ENCODE measurements around the gene DDX1.

Gene DDX1

GRCh38 chr2:15665067-15665942 is 73.6 kb downstream of the DDX1 start:
- DNase-seq: no peak

DNA sequence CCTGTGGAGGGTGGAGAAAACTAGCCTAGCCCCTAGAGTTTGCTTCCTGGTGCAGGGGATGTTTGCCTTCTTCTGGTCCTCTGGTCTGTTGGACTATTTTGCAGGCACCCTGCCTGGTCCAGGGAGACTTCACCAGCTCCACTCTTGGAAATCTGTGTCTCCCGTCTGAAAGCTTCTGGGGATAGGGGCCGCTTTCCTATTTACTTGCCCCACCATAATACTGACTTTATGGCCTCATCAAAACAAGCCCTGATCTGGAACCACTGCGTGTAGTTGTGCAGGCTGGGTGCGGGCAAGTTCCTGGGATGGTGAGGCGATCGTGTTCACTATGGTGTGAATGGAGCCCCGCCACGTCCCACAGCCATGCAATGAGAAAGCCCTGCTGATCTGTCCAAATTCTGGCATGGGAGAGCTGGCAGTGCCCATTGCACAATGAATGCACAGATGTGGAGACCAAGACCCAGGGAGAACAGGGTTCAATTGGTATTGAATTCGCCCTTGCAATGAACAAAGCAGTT is 74.3 kb downstream of the DDX1 start:
- DNase-seq: no peak

GRCh38 chr2:15666861-15667808 is 75.5 kb downstream of the DDX1 start:
- DNase-seq: no peak

DNA sequence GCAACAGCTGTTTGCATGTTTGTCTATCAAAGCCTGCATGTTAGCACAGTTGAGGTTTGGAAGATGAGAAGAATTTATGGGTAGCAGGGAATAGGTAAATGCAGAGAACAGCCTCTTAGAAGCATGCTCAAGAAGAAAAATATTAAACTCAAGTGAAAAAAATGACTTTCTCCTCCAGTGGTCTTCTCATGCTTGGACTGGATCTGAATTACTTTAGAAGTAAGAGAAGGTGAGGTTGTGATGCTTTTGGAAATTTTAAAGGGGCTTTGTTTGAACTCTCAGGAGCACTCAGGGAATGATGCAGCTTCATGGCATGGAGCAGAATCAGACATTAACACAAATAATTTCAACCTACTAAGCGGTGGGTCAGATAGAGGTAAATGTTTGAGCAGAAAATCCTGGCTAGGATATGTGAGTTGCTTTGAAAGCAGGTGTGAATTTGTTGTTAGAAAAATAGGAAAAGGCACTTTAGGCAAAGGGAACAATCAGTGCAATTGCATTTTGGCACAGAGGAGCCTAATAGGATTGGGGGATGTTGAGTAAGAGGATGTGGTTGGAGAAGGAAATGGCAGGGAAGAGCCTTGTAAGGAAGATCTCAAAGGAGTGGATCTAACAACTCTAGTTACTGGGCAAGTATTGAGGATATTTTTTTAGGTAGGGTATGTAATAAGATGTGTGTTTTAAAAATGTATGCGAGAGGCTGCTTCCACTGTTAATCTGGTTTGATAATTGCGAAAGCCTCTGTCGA is 76.3 kb downstream of the DDX1 start:
- no peak for DNase-seq

DNA sequence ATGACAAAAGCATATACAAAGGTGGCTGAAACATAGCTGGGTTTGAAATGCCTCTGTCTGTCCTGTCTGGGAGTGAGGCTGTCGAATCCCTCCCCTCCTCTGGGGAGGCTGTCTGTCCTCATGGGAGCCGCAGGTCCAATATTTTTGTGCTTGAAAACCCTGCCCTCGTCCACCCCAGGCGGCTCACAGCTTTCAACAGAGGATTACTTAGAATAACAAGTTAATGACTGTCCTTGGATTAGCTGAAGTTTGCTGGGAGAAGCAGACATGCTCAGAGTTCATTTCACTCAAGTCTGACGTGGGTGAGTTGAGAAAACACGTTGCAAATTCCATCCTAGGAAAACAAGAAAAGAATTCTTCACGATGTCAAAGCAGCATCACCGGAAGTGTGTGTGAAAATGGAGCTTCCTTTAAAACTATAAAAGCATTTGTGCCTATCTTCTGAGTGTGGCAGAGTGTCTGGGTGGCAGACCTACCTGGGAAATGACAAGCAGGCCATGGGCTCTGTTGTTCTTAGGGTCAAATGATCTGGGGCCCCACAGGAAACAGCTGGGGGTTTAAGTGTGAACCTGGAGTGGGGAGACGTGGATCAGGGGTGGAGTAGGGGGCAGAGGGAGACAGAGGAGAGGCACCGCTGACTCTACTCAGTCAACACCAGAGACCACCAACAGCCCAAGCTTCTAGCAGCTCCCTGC is 77.1 kb downstream of the DDX1 start:
- no peak for DNase-seq

DNA sequence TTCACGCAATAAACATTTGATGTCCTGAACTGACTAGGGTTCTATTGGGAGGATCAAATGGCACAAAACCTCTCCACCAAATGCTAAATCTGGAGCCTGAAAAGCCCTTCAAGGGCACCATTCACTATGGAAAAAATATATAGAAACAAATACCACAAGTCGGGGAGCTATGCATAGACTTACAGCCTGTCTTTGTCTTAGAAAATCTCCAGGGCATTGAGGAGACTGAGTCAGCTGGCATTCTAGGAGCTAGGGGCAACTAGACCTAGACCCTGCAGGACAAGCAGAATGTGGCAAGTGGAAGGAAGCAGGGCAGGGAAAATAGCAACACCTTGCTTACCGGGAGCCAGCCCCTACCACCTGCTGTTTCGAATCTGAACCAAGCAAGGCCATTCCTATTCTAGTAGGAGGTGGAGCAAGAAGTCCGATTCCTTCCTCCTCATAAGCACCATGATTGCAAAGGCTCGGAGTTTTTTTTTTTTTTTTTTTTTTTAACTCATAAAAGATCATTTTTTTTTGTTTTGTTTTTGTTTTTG is 77.8 kb downstream of the DDX1 start:
- no peak for DNase-seq

DNA sequence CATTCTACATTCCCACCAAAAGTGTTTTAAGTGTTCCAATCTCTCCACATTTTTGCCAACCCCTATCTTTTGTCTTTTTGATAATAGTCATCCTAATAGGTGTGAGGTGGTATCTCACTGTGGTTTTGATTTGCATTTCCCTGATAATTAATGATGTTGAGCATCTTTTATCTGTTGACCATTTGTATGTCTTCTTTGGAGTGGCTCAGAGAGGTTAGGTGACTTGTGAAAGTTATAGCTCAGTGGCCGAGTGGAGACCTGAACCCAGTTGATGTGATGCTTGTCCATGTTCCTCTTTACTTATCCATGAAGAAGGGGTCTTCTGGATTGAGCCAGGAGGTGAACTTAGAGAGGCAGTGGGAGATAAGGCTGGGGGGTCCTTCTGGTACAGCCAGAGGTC is 78.8 kb downstream of the DDX1 start:
- no peak for DNase-seq

GRCh38 chr2:15670981-15671380 is 79.3 kb downstream of the DDX1 start:
- no peak for DNase-seq

- no peak for DNase-seq
Measured at GRCh38 chr2:15671409-15671808, 79.7 kb downstream of the DDX1 start.

- DNase-seq: no peak
Measured at GRCh38 chr2:15671842-15672815, 80.5 kb downstream of the DDX1 start.

DNA sequence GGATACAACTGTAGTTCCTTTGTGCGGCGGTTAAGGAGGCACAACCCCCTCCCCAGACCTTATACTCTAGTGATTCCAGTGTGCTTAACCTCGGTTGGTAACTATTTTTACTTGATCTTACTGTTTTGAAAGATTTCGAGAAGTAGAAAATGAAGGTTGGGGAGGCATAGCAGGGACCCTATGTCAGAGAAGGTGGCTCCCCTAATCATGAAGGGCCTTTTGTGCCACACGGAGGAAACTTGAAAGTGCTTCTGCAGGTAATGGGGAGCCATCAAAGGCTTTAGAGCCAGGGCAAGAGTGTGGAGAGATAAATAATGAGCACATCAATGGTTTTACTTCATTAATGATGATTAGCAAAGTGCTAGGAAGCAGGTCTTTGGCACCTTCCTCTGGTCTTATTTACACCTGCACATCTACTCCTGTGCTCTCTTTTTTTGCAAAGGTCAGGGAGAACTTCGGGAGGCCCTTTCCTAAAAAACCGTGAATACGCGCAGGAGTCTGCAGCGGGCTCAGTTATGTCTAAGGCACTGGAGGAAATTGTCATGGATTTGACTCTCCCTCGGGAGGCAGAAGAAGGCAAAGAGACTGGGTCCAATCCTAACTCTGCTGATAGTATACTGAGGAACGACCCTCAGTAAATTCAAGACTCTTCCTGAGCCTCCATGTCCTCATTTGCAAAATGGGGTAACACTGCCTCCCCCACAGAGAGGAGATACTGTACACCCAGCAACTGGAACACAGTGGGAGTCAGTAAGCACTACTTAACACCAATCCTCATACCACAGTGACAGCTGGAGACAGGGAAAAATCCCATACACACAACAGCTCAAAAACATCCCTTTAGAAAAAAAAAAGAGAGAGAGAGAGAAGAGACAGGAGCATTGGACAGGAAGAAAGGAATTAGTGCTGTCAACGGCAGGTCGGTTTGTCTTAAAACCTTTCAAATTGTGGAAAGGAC is 81.6 kb downstream of the DDX1 start:
- no peak for DNase-seq

DNA sequence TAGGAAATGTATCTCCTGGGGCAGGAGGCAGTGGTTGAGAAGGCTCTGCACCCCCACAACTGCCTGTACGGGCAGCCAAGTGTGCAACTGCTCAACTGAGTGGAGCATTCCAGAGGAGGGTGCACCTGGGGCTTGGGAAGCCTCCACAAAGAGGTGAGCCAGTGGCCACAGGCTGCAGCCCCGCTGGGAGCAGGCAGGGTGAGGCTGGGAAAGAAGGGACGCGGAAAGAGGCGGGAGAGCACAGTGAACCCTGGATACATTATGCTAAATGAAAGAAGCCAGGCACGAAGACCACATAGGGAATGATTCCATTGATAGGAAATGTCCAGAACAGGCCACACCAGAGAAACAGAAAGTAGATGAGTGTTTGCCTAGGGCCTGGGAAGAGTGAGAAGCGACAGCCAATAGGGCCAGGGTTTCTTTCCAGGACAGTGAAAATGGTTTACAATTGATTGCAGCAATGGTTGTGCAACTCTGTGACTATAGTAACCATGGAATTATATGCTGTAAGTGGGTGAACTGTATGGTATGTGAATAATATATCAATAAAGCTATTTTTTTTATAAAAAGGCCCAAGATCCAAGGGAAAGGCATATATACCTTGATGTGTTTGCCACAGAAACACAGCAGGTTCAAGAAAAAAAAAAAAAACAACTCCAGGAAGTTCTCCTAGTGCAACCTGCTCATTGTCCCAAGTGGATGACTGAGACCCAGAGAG is 82.4 kb downstream of the DDX1 start:
- no peak for DNase-seq

GRCh38 chr2:15674637-15675455 is 83.2 kb downstream of the DDX1 start:
- DNase-seq: no peak

DNA sequence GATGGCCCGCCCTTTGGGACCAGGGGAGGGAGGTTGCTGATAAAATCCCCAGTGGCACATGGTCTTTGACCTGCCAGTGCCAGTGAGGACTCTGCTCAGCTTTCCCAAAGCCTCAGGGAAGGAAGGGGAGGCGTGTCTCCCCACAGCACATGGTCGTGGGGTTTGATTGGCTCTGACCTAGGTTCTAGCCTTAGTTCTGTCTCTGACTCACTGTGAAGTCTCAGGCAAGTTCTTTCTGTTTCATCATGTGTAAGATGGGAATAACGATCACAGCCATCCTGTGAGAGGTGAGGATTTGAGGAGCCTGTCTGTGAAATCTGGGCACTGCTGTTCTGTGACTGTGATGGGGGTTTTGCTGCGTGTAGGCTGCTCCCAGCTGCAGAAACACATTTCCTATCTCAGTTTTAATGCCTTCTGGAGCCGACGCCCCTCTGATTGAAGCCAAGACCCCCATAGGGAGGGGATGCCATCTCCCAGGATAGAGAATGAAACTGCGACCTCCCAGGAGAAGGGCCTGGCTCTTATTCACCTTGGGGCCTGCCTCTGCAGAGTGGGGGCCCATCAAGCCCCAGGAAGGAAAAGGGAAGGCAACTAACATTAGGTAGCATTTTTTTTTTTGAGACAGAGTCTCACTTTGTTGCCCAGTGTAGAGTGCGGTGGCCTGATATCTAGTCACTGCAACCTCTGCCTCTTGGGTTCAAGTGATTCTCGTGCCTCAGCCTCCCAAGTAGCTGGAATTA is 84.0 kb downstream of the DDX1 start:
- no peak for DNase-seq

DNA sequence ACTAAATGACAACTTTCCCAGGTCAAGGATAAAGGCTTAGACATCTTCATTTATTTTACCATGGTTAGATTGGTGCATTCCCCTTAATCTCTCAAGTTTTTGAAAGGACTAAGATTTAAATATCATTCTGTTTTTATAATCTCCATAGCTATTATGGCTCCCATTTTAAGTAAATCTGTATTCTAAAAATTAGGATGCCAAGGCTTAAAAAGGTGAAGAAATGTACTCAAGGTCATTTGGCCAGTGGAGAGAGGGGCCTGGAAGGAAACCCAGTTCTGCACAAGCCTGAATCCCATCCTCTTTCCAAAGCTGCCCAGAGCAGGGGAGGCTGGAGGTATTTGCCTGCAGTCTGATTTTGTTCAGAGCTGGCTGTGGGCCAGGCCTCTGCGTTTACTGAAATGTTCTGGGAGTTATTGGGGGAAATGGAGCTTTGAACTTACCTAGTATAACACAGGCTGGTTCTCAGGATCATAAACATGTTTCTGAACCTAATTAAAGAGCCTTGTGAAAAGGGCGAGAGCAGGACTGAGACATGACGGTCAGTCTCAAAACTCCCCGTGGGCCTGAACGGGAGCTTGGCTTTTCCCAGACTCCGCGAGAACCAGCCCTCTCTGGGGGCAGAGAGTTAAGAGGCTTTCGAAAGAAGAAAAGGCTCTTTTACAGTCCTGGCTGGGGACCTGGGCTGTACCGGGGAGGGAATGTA is 85.6 kb downstream of the DDX1 start:
- DNase-seq: no peak

DNA sequence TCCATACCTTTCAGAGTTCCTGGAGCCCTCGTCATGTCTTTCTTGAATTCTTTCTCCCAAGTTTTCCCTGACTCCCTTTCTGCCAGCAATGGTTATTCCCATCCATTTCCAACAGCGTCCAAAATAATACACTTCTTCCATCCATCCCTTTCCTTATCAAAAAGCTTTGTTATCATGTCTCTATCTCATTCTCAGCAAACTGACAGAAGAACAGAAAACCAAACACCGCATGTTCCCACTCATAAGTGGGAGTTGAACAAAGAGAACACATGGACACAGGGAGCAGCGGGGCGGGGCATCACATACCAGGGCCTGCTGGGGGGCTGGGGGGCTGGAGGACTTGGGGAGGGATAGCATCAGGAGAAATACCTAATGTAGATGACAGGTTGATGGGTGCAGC is 86.7 kb downstream of the DDX1 start:
- DNase-seq: no peak
